ENCODE data around the gene KIF6. TPM values are rescaled to one million over a fixed set of nuclear protein-coding genes. Genes with fewer than 3 reads are reported as not detected.

KIF6 gene
- total RNA-seq, 4 donors from 2014 or later: 0.14 to 46.6 (median 0.48) TPM; not detected in 1

- intact Hi-C loops (cut with DNase I; ENCODE audit: low total_unique reads) (no loop called here), in situ Hi-C loops (cut with MboI; ENCODE audit: low pct_ligation_motif_present in 1 of 4, low pct_unique_long_range_greater_than_20kb in 1 of 4, low sequenced_read_pairs in 3 of 4) (no loop called here)
- no peak overlapping the region for H3K27ac ChIP-seq
- H3K9me3 ChIP-seq: no peaks in the 10 kb centered on the region
- no peaks in the 10 kb centered on the region for H3K36me3 ChIP-seq
- DNase-seq: no peak
- no peak overlapping the region for H3K4me3 ChIP-seq
- H3K27me3 ChIP-seq: no peaks in the 10 kb centered on the region
- H3K4me1 ChIP-seq: no peaks in the 10 kb centered on the region
- TF ChIP-seq POLR2AphosphoS5 (IDR thresholded peaks at IDR 0.05): no peak
- TF ChIP-seq CTCF (IDR thresholded peaks at IDR 0.05): no peak
- TF ChIP-seq POLR2A (IDR thresholded peaks at IDR 0.05): no peak
- no peak for TF ChIP-seq EP300 (IDR thresholded peaks at IDR 0.05; ENCODE audit: low read depth)
Observed at GRCh38 chr6:39695447-39695846, 29.8 kb downstream of the KIF6 start.

- H3K36me3 ChIP-seq: no peaks in the 10 kb centered on the region
- intact Hi-C loops (cut with DNase I; ENCODE audit: low total_unique reads): no loop called here
- H3K27ac ChIP-seq: no peak overlapping the region
- H3K9me3 ChIP-seq: no peaks in the 10 kb centered on the region
- no peak for DNase-seq
- H3K27me3 ChIP-seq: no peaks in the 10 kb centered on the region
- H3K4me3 ChIP-seq: no peak overlapping the region
- in situ Hi-C loops (cut with MboI; ENCODE audit: low pct_ligation_motif_present in 1 of 4, low pct_unique_long_range_greater_than_20kb in 1 of 4, low sequenced_read_pairs in 3 of 4): no loop called here
- H3K4me1 ChIP-seq: no peaks in the 10 kb centered on the region
- TF ChIP-seq POLR2AphosphoS5 (IDR thresholded peaks at IDR 0.05) (no peak), POLR2A (IDR thresholded peaks at IDR 0.05) (no peak), EP300 (IDR thresholded peaks at IDR 0.05; ENCODE audit: low read depth) (no peak), CTCF (IDR thresholded peaks at IDR 0.05) (no peak)
Observed at GRCh38 chr6:39693206-39693605, 32.0 kb downstream of the KIF6 start.

- 44 to 55% methylated on average over 2 of the region's 2 CpGs for WGBS, 2 donors (ENCODE audit: low coverage in 1 of 2)
- Histone ChIP-seq H3K4me3 (no peak overlapping the region), H3K27me3 (no peaks in the 10 kb centered on the region), H3K27ac (no peak overlapping the region), H3K4me1 (no peaks in the 10 kb centered on the region), H3K9me3 (no peaks in the 10 kb centered on the region), H3K36me3 (no peaks in the 10 kb centered on the region)
- TF ChIP-seq POLR2AphosphoS5 (IDR thresholded peaks at IDR 0.05) (no peak), POLR2A (IDR thresholded peaks at IDR 0.05) (no peak), EP300 (IDR thresholded peaks at IDR 0.05; ENCODE audit: low read depth) (no peak), CTCF (IDR thresholded peaks at IDR 0.05) (no peak)
- in situ Hi-C loops (cut with MboI; ENCODE audit: low pct_ligation_motif_present in 1 of 4, low pct_unique_long_range_greater_than_20kb in 1 of 4, low sequenced_read_pairs in 3 of 4) (no loop called here), intact Hi-C loops (cut with DNase I; ENCODE audit: low total_unique reads) (no loop called here)
- DNase-seq: no peak
Observed at GRCh38 chr6:39688494-39688893, 36.7 kb downstream of the KIF6 start.

- TF ChIP-seq POLR2A (IDR thresholded peaks at IDR 0.05): no peak
- no peak for TF ChIP-seq CTCF (IDR thresholded peaks at IDR 0.05)
- TF ChIP-seq EP300 (IDR thresholded peaks at IDR 0.05; ENCODE audit: low read depth): no peak
- no peak for TF ChIP-seq POLR2AphosphoS5 (IDR thresholded peaks at IDR 0.05)
- H3K4me3 ChIP-seq: no peak overlapping the region
- in situ Hi-C loops (cut with MboI; ENCODE audit: low pct_ligation_motif_present in 1 of 4, low pct_unique_long_range_greater_than_20kb in 1 of 4, low sequenced_read_pairs in 3 of 4) (no loop called here), intact Hi-C loops (cut with DNase I; ENCODE audit: low total_unique reads) (no loop called here)
- H3K27me3 ChIP-seq: no peaks in the 10 kb centered on the region
- H3K27ac ChIP-seq: no peak overlapping the region
- no peak for DNase-seq
- 85 to 93% methylated on average over 4 to 6 of the region's 6 CpGs for WGBS, 2 donors (ENCODE audit: low coverage in 1 of 2)
- H3K4me1 ChIP-seq: no peaks in the 10 kb centered on the region
- H3K9me3 ChIP-seq: no peaks in the 10 kb centered on the region
- H3K36me3 ChIP-seq: no peaks in the 10 kb centered on the region
Observed at GRCh38 chr6:39686976-39687375, 38.2 kb downstream of the KIF6 start.
